HCT116 (cell line): ENCODE data around the gene NUDT14. TPM values are rescaled to one million over a fixed set of nuclear protein-coding genes. Genes with fewer than 3 reads are reported as not detected.

Experiments
- ATAC-seq: fragments of 200-7000 bp; cut with Tn5 transposase; 2 replicates; pipeline ENCODE4 v1.9.1; 2020; ENCODE audit warnings: mild to moderate bottlenecking, moderate library complexity
- BruUV-seq: library from RNA; stranded (reverse); fragments of 400-500 nt; replicated peaks from 2 replicates; lab custom pipeline; 2021; lab: Mats Ljungman, UMichigan
- CTCF ChIA-PET: fragments of 300-600 bp; sonication (Branson Sonifier 250); formaldehyde crosslinking; loops from one replicate; lab custom pipeline; 2021; ENCODE audit warnings: antibody characterized with exemption; lab: Charles Lee
- POLR2A ChIA-PET: fragments of 300-600, 350-600 bp; sonication (Branson Sonifier 250); formaldehyde crosslinking; loops from one replicate; lab custom pipeline; 2021; ENCODE audit warnings: antibody characterized with exemption; lab: Charles Lee
- RAD21 ChIA-PET, 2 experiments: fragments of 300-600 bp; sonication (Branson Sonifier 250); formaldehyde crosslinking; loops; one replicate each; lab custom pipeline; 2023; ENCODE audit warnings: low total read pairs in 2 of 2; ENCODE audit not compliant: uncharacterized antibody in 2 of 2, unreplicated experiment in 2 of 2, low non-redundant PET in 1 of 2; lab: Charles Lee
- DNase-seq: peaks from one replicate; pipeline ENCODE4 v3.0.0-alpha.2; 2010; ENCODE audit warnings: low read depth, low spot score
- H2AFZ ChIP-seq: fragments of 200-600 bp; shearing (Covaris generic), sonication (generic); 2 replicates; pipeline ENCODE4 v1.6.1; 2017; ENCODE audit warnings: low read depth, mixed run types, mixed read lengths, antibody characterized with exemption, low read length; ENCODE audit not compliant: poor library complexity, severe bottlenecking
- H3K27ac ChIP-seq: 2 replicates; pipeline ENCODE4 v1.5.1; 2012; ENCODE audit warnings: low read depth, low read length
- H3K27me3 ChIP-seq: fragments of 200-600 bp; sonication (generic); 2 replicates; pipeline ENCODE4 v1.6.1; 2016; ENCODE audit warnings: mixed run types, low read length, mixed read lengths; ENCODE audit not compliant: insufficient read depth
- H3K36me3 ChIP-seq, 2 experiments: fragments of 200-500 bp in 1 of 2; fragments of 200-600 bp in 1 of 2; sonication (Bioruptor generic) in 1 of 2; sonication (generic) in 1 of 2; 2 replicates each; pipeline versions ENCODE4 v1.5.1 to v1.6.1; 2014 to 2016; ENCODE audit warnings: low read length in 2 of 2, inconsistent platforms in 1 of 2, mixed read lengths in 1 of 2, mixed run types in 1 of 2; ENCODE audit not compliant: insufficient read depth in 2 of 2, control insufficient read depth in 1 of 2
- H3K4me1 ChIP-seq, 2 experiments: fragments of 200-600 bp in 1 of 2; sonication (generic) in 1 of 2; 2 replicates each; pipeline versions ENCODE4 v1.5.1 to v1.6.1; 2012 to 2017; ENCODE audit warnings: low read length in 2 of 2, inconsistent platforms in 1 of 2, mild to moderate bottlenecking in 1 of 2, mixed read lengths in 1 of 2, mixed run types in 1 of 2, moderate library complexity in 1 of 2; ENCODE audit not compliant: insufficient read depth in 2 of 2, control insufficient read depth in 1 of 2
- H3K4me2 ChIP-seq: fragments of 200-600 bp; sonication (generic); 2 replicates; pipeline ENCODE4 v1.6.1; 2017; ENCODE audit warnings: mixed run types, low read length, mixed read lengths
- H3K4me3 ChIP-seq, 2 experiments: fragments of 200-600 bp in 1 of 2; sonication (generic) in 1 of 2; replicated peaks in 1 of 2; 2 replicates each; pipeline ENCODE4 v1.5.1; 2011 to 2016; ENCODE audit warnings: low read length in 2 of 2, control low read depth in 1 of 2, low read depth in 1 of 2, mild to moderate bottlenecking in 1 of 2, mixed read lengths in 1 of 2, mixed run types in 1 of 2
- H3K79me2 ChIP-seq: fragments of 200-600 bp; sonication (generic); 2 replicates; pipeline ENCODE4 v1.6.1; 2017; ENCODE audit warnings: mild to moderate bottlenecking, mixed run types, low read length, moderate library complexity, mixed read lengths; ENCODE audit not compliant: insufficient read depth
- H3K9ac ChIP-seq: fragments of 200-600 bp; sonication (generic); 2 replicates; pipeline ENCODE4 v1.6.1; 2016; ENCODE audit warnings: low read length, mixed read lengths
- H3K9me2 ChIP-seq: fragments of 200-600 bp; sonication (generic), shearing (Covaris generic); 2 replicates; pipeline ENCODE4 v1.6.1; 2017; ENCODE audit warnings: mixed run types, mild to moderate bottlenecking, moderate library complexity; ENCODE audit not compliant: insufficient read depth
- H3K9me3 ChIP-seq, 2 experiments: fragments of 200-500 bp in 1 of 2; fragments of 200-600 bp in 1 of 2; sonication (Bioruptor generic) in 1 of 2; sonication (generic) in 1 of 2; 2 replicates each; pipeline ENCODE4 v1.6.1; 2014 to 2017; ENCODE audit warnings: low read length in 2 of 2, mixed read lengths in 2 of 2, inconsistent platforms in 1 of 2, low read depth in 1 of 2, mild to moderate bottlenecking in 1 of 2, mixed run types in 1 of 2, moderate library complexity in 1 of 2; ENCODE audit not compliant: control insufficient read depth in 1 of 2, insufficient read depth in 1 of 2
- H4K20me1 ChIP-seq: fragments of 200-600 bp; sonication (generic), shearing (Covaris generic); 2 replicates; pipeline ENCODE4 v1.6.1; 2017; ENCODE audit warnings: mixed run types, mild to moderate bottlenecking, moderate library complexity; ENCODE audit not compliant: insufficient read depth
- CBX3 ChIP-seq: IDR thresholded peaks from 2 replicates; pipeline ENCODE4 v1.6.1; 2012; ENCODE audit warnings: low read depth
- CEBPB ChIP-seq: IDR thresholded peaks from 2 replicates; pipeline ENCODE4 v1.6.1; 2012; ENCODE audit warnings: low read depth
- EGR1 ChIP-seq: IDR thresholded peaks from 2 replicates; pipeline ENCODE4 v1.6.1; 2012; ENCODE audit warnings: low read depth
- ELF1 ChIP-seq: IDR thresholded peaks from 2 replicates; pipeline ENCODE4 v1.6.1; 2012; ENCODE audit warnings: low read depth, borderline replicate concordance
- EZH2phosphoT487 ChIP-seq: fragments of 200-600 bp; IDR thresholded peaks from 2 replicates; pipeline ENCODE4 v1.6.1; 2018; ENCODE audit warnings: antibody characterized with exemption, borderline replicate concordance
- FOSL1 ChIP-seq: IDR thresholded peaks from 2 replicates; pipeline ENCODE4 v1.6.1; 2012; ENCODE audit warnings: low read depth
- POLR2A ChIP-seq: IDR thresholded peaks from 2 replicates; pipeline ENCODE4 v1.7.0; 2011; ENCODE audit warnings: borderline replicate concordance; ENCODE audit not compliant: insufficient read depth, insufficient read length; ENCODE audit errors: extremely low read depth
- SIN3A ChIP-seq: IDR thresholded peaks from 2 replicates; pipeline ENCODE4 v1.6.1; 2012; ENCODE audit warnings: low read depth
- SP1 ChIP-seq: IDR thresholded peaks from 2 replicates; pipeline ENCODE4 v1.6.1; 2012; ENCODE audit warnings: low read depth
- SRF ChIP-seq: IDR thresholded peaks from 2 replicates; pipeline ENCODE4 v1.6.1; 2012; ENCODE audit warnings: low read depth
- TCF7L2 ChIP-seq: IDR thresholded peaks from 2 replicates; pipeline ENCODE4 v1.7.0; 2011; ENCODE audit warnings: borderline replicate concordance, inconsistent platforms; ENCODE audit not compliant: insufficient read depth, insufficient read length; ENCODE audit errors: extremely low read depth
- YY1 ChIP-seq: IDR thresholded peaks from 2 replicates; pipeline ENCODE4 v1.6.1; 2011; ENCODE audit warnings: low read length, low read depth, moderate library complexity, mild to moderate bottlenecking; ENCODE audit not compliant: insufficient replicate concordance; ENCODE audit errors: extremely low read depth
- ZFX ChIP-seq: fragments of 450-650 bp; IDR thresholded peaks from 2 replicates; pipeline ENCODE4 v1.6.1; 2017
- ZNF274 ChIP-seq: fragments of 200-500 bp; sonication (Bioruptor generic); IDR thresholded peaks from 2 replicates; pipeline ENCODE4 v1.6.1; 2014; ENCODE audit warnings: mild to moderate bottlenecking, low read depth, low read length, inconsistent platforms
- intact Hi-C: fragments of 100-400 bp; cut with micrococcal nuclease; formaldehyde crosslinking; loops from 2 replicates; pipeline ENCODE4 v1.10.0; 2022
- total RNA-seq: library from RNA; stranded (reverse); gene quantifications from one replicate; pipeline ENCODE4 v1.2.1, GENCODE V29; 2021; ENCODE audit not compliant: unreplicated experiment
- TF ChIP-seq, protein P1 (sequence below): IDR thresholded peaks from 2 replicates; pipeline ENCODE4 v1.6.1; 2011; ENCODE audit warnings: mild to moderate bottlenecking, low read length, moderate library complexity; ENCODE audit not compliant: insufficient replicate concordance; ENCODE audit errors: extremely low read depth
- TF ChIP-seq, protein P2 (sequence below): IDR thresholded peaks from 2 replicates; pipeline ENCODE4 v1.6.1; 2012

Gene NUDT14
- total RNA-seq, 1 experiment from 2014 or later, result 56.1 TPM

DNA sequence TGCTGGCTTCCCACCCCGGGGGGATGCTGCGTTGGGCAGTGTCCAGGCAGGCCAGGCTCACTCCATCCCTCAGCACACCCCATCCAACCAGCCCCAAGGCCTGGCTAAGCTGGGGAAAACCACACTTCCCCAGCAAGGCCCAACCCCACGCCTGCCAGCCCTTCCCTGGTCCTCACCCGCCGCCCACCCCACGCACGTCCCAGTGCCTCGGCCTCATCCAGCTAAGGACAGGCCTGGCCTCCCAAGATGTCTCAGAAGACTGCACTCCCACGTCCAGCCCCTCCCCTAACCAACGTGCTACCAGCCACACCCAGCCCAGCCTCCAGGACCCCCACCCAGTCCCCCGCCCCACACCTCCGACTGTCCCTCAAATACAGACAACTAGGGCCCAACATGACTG is 22.3 kb downstream of the NUDT14 start:
- no peaks in the 10 kb centered on the region for H3K27me3 ChIP-seq
- no peak for DNase-seq
- peaks cover 58% of the 10 kb centered on the region for H3K79me2 ChIP-seq
- no peak overlapping the region for H3K4me3 ChIP-seq
- TF ChIP-seq EGR1, result no peak
- no TSS peak for BruUV-seq
- no peak overlapping the region for H3K9ac ChIP-seq
- no peak overlapping the region for H2AFZ ChIP-seq
- intact Hi-C loops, result no loop called here
- RAD21 ChIA-PET, result no interaction called here
- no peaks in the 10 kb centered on the region for H3K9me3 ChIP-seq
- H3K4me2 ChIP-seq, result no peak overlapping the region
- CTCF ChIA-PET, result no interaction called here
- peaks cover 2 to 5% of the 10 kb centered on the region in 2 experiments; a peak in 1 of 4 replicates for H3K36me3 ChIP-seq
- peaks cover 0 to 9% of the 10 kb centered on the region in 2 experiments; a peak in 1 of 4 replicates for H3K4me1 ChIP-seq
- no peak overlapping the region for H3K27ac ChIP-seq
- H3K9me2 ChIP-seq, result no peaks in the 10 kb centered on the region
- POLR2A ChIA-PET, result no interaction called here
- no peak for ATAC-seq
- no peaks in the 10 kb centered on the region for H4K20me1 ChIP-seq

DNA sequence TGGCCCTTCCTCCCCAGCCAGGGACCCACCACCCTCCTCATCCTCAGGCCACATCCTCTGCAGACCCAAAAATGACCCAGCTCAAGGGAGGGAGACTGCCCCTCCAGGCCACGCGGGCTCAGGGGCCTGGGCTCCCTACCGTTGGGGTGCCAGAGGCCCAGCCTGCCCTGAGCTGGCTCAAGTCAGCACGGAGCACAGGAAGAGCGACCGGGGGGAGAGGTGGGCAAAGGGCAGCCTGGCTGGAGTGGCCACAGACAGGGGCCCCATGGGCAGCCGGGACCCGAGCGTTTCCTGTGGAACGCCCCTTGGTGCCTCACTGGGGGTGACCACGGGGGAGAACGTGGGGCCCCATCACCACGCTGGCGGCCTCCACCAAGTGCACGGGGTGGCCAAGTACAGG is 23.2 kb downstream of the NUDT14 start:
- ChIA-PET RAD21 (no interaction called here), CTCF (no interaction called here), POLR2A (no interaction called here)
- Histone ChIP-seq H3K27ac (no peak overlapping the region), H2AFZ (no peak overlapping the region), H3K4me2 (no peak overlapping the region), H3K9ac (no peak overlapping the region), H3K36me3 (peaks cover 2 to 9% of the 10 kb centered on the region in 2 experiments; a peak in 2 of 4 replicates), H3K4me1 (no peaks in the 10 kb centered on the region; a peak in 1 of 4 replicates), H3K4me3 (no peak overlapping the region), H4K20me1 (no peaks in the 10 kb centered on the region), H3K9me3 (no peaks in the 10 kb centered on the region), H3K79me2 (peaks cover 49% of the 10 kb centered on the region), H3K27me3 (no peaks in the 10 kb centered on the region), H3K9me2 (no peaks in the 10 kb centered on the region)
- ATAC-seq (no peak), DNase-seq (no peak)
- intact Hi-C loops, result no loop called here
- TF ChIP-seq SRF (no peak), SP1 (no peak), ELF1 (no peak), CEBPB (no peak), SIN3A (no peak), EZH2phosphoT487 (no peak), ZNF274 (no peak), ZFX (no peak), CBX3 (no peak), YY1 (no peak), TCF7L2 (no peak), POLR2A (no peak), FOSL1 (no peak)
- TF ChIP-seq, protein P1, sequence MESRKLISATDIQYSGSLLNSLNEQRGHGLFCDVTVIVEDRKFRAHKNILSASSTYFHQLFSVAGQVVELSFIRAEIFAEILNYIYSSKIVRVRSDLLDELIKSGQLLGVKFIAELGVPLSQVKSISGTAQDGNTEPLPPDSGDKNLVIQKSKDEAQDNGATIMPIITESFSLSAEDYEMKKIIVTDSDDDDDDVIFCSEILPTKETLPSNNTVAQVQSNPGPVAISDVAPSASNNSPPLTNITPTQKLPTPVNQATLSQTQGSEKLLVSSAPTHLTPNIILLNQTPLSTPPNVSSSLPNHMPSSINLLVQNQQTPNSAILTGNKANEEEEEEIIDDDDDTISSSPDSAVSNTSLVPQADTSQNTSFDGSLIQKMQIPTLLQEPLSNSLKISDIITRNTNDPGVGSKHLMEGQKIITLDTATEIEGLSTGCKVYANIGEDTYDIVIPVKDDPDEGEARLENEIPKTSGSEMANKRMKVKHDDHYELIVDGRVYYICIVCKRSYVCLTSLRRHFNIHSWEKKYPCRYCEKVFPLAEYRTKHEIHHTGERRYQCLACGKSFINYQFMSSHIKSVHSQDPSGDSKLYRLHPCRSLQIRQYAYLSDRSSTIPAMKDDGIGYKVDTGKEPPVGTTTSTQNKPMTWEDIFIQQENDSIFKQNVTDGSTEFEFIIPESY, result no peak
- TF ChIP-seq, protein P2, sequence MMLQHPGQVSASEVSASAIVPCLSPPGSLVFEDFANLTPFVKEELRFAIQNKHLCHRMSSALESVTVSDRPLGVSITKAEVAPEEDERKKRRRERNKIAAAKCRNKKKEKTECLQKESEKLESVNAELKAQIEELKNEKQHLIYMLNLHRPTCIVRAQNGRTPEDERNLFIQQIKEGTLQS, result no peak
- BruUV-seq, result no TSS peak
